Activated CD8-positive, alpha-beta memory T cell treated with anti-CD3 and anti-CD28 coated beads for 24 hours (primary cell): ENCODE data around the gene ARHGAP22.

Source experiments
- DNase-seq: peaks from one replicate; pipeline ENCODE4 v3.0.0-alpha.2; 2020

Gene ARHGAP22

DNA sequence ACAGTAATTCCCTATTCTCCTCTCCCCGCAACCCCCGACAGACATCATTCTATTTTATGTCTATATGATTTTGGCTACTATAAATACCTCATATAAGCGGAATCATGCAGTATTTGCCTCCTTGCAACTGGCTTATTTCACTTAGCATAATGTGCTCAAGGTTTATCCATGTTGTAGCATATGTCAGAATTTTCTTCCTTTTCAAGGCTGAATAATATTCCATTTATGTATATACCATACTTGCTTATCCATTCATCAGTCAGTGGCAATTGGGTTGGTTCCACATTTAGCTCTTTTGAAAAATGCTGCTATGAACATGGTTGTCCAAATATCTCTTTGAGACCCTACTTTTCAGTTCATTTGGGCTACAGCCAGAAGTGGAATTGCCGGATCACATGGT is 191.9 kb downstream of the ARHGAP22 start:
- DNase-seq, result no peak

DNA sequence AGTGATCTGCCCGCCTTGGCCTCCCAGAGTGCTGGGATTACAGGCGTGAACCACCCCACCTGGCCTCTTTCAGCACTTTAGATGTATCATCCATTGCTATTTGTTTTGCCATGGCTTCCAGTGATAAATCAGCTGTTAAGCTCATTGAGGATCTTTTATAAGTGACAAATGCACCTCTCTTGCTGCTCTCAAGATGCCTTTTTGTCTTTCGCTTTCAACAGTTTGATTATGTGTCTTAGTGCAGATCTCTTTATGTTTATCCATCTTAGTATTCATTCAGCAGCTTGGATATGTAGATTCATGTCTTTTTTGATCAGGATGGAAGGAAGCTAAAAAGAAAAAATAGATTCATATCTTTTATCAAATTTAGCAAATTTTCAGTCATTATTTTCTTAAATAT is 192.8 kb downstream of the ARHGAP22 start:
- DNase-seq, result no peak

DNA sequence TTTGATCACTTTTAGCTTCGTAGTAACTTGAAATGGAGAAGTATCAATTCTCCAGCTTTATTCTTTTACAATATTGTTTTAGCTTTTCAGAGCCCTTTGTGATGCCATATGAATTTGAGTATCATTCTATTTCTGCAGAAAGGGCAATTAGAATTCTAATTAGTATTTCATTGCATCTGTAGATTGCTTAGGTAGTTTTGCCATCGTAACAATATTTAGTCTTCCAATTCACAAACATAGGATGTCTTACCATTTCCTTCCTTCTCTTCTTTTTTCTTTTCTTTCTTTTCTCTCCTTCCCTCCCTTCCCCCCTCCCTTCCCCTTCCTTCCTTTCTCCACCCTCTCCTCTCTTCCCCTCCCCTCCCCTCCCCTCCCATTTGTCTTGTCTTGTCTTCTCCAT is 193.4 kb downstream of the ARHGAP22 start:
- no peak for DNase-seq

DNA sequence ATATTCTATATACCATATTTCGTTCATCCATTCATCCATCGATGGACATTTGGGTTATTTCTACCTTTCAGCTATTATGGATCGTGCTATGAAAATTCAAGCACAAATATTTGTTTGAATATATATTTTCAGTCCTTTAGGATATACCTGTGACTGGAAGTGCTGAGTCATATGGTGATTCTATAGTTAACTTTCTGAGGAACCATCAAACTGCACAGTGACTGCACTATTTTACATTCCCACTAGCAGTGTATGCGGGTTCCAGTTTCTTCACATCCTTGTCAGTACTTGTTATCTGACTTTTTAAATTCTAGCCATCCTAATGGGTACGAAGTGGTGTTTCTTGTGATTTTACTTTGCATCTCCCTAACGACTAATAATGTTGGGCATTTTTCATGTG is 194.4 kb downstream of the ARHGAP22 start:
- DNase-seq, result no peak

DNA sequence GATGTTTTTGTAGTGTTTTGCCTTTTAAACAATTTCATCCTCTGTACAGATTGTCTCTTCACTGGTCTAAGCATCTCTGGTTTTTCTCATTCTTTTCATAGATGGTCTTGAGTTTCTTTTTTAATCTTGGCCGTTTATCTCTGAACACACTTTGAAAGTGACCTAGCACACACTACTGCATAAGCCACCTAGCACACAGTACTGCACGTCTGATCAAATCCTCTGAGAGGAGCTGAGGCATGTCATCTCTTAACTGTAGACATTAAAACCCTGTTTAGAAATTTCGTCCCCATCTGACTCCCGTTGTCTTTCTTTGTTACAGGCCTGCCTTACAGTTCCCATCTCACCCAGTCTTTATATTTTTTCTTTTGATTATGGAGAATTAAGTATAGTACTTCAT is 198.2 kb downstream of the ARHGAP22 start:
- DNase-seq, result no peak

DNA sequence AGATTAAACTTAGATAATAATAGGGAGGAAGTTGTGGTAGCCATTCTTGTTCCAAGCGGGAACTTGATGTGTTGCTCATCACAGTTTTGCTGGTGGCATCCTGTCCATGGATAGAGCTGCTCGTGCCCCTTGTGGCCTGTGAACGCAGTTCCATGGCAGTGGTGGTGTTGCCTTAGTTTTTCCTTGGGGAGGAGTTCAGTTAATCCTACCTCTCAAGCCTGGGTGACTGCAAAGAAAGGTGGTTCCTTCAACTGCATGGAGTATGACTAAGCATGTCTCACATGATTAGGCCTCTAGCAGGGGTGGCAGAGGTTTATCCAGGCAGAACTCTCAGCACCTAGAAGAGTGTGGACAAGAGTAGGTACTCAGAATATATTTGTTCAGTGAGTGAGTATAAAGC is 198.7 kb downstream of the ARHGAP22 start:
- DNase-seq, result no peak

DNA sequence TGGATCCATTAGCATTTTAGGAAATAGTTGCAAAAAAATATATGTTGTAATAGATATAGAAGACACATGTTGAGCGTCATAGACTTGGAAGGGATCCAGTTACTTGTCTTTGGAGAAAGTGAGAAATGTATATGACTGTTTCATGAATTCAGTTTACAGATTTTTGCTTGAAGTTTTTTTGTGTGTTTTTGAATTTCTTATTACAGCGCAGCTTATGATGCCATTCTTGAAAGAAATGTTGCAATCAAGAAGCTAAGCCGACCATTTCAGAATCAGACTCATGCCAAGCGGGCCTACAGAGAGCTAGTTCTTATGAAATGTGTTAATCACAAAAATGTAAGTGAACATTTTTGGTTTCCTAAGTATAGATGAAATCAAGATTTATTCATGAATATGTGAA is 200.2 kb downstream of the ARHGAP22 start:
- DNase-seq, result no peak

DNA sequence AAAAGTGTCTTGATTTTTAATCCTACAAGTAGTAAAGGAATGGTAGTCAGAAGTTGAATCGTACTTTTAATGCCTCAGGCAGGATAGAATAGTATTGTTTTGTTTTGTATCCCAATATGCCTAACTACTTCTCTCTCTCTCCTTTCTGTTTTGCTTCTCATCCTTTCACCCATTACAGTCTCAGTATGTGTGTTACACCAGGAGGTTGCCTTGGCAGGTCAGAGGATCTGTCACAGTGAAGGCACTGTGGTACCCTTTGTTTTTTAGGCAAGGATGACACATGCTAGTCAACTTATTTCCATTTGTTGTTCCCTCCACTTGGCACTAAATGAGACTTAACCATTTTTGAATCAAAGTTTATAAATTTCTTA is 204.0 kb downstream of the ARHGAP22 start:
- DNase-seq, result no peak

DNA sequence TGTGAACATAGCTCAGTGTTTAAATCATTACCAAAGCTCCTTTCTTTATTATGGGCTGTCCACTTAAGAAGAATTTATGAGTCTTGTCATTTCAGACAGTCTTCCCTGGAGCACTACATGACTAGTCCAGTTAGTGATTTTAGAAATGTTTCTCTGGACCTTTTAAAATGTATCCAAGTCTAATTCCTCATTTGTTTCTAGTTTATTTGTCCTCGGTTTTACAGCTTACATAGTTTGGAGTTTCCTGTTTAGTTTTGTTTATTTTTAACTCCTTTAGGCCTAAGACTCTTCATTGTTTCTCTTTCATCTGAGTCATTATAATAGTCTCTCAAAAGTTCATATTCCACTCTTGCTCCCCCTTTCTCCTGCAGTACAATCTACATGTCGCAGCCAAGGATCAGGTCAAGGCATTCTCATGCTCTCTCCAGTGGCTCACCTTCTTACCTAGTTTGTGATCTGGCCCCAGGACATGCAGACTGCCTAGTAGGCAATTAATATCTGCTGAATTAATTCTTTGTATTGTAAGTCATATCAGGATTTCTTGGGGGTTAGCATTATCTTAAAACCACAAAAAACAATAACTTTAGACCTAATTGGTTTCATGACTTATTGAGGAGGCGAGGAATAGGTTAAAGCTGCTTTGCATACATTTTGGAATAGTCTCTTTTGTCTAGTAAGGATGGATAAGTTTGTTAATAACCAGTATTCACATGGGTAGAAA is 204.6 kb downstream of the ARHGAP22 start:
- DNase-seq, result no peak

DNA sequence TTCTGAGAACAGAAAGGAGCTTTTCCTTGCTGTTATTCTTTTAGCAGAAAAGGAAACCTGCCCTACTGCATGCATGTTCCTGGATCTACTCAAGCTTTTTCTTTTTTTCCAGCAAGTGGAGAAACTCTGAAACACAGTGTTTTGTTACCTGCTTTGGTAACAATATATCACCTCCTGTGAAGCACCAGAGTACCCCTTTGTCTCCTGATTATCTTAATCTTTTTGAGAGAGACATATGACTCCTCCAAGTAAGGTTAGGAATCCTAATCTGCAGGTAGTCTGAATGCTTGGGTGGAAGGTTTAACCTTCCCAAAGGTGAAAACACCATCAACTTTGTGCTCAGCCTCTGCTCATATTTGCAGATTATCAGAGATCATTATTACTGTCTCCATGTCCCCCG is 205.3 kb downstream of the ARHGAP22 start:
- DNase-seq, result no peak

DNA sequence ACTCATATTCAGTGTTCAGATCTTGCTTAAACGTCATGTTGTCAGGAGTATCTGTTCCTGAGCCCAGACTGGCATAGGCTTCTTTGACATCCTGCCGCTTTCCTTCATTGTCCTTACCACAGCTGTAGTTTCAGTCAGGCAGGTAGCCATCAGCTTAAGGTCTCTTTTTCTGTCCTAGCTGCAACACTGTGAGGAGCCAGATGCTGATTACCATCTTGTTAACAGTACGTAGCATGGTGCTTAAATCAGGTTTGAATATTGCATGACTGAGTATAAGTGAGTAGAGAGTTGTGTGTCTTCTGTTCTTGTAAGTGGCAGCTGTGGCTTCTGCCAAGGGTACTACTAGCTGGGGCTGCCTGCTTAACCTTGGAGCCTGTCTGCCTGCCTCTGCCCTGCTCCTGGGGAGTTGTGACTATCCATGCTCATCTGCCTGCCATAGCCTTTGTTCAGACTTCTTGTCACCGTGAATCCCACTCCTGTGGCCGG is 205.8 kb downstream of the ARHGAP22 start:
- no peak for DNase-seq

DNA sequence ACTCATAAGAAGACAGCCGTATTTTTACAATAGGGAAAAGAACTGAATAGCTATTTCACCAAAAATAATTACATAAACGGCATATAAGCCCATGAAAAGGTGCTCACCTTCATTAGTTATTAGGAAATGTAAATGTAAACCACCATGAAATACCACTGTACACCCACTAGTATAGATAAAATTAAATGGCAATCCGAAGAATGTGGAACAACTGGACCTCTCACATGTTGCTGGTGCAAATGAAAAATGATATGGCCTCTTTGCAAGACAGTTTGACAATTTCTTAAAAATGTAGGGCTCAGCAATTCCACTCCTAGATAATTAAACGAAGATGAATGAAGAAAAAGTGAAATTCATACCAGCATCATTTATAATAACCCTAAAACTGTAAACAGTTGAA is 206.6 kb downstream of the ARHGAP22 start:
- DNase-seq, result no peak
